SK-N-SH (cell line): Measurements from ENCODE around the gene PRDM5. TPM values are rescaled to one million over a fixed set of nuclear protein-coding genes. Genes with fewer than 3 reads are reported as not detected.
A peak's percentile ranks its signal among the peaks of the same experiment; 100 is the strongest.

ENCODE experiments used
- CTCF ChIA-PET: fragments of 300-600, 350-600 bp; formaldehyde crosslinking; extraction: SDS; loops from one replicate; lab custom pipeline; 2021; lab: Yijun Ruan, JAX
- POLR2A ChIA-PET: fragments of 350-600 bp; sonication (Branson Sonifier 250); formaldehyde crosslinking; extraction: SDS; loops from one replicate; lab custom pipeline; 2020; ENCODE audit warnings: antibody characterized with exemption, inconsistent platforms; lab: Yijun Ruan, JAX
- DNase-seq: peaks from one replicate; pipeline ENCODE4 v3.0.0; 2012
- H2AFZ ChIP-seq: fragments of 200-600 bp; sonication (generic); 2 replicates; pipeline ENCODE4 v1.8.1; 2016; ENCODE audit warnings: antibody characterized with exemption, mild to moderate bottlenecking, low read depth
- H3F3A ChIP-seq: fragments of 200-600 bp; sonication (generic); replicated peaks from 2 replicates; pipeline ENCODE3; 2016; ENCODE audit warnings: antibody characterized with exemption, mild to moderate bottlenecking; ENCODE audit not compliant: insufficient read depth
- H3K27ac ChIP-seq, 2 experiments: fragments of 200-500 bp in 1 of 2; fragments of 200-600 bp in 1 of 2; sonication (Bioruptor generic) in 1 of 2; sonication (generic), shearing (Covaris generic) in 1 of 2; 2 replicates each; pipeline versions ENCODE4 v1.5.1 to v1.6.1; 2014 to 2016; ENCODE audit warnings: low read depth in 2 of 2, inconsistent platforms in 1 of 2, low read length in 1 of 2, mild to moderate bottlenecking in 1 of 2, mixed read lengths in 1 of 2
- H3K27me3 ChIP-seq: fragments of 200-600 bp; sonication (generic), shearing (Covaris generic); 2 replicates; pipeline ENCODE4 v1.6.1; 2016; ENCODE audit warnings: mixed run types; ENCODE audit not compliant: insufficient read depth
- H3K36me3 ChIP-seq, 2 experiments: fragments of 200-500 bp in 1 of 2; fragments of 200-600 bp in 1 of 2; sonication (Bioruptor generic) in 1 of 2; sonication (generic) in 1 of 2; replicated peaks in 1 of 2; 2 replicates each; pipeline versions ENCODE3 to v1.5.1; 2014 to 2016; ENCODE audit warnings: low read length in 1 of 2, mild to moderate bottlenecking in 1 of 2; ENCODE audit not compliant: insufficient read depth in 2 of 2, control insufficient read depth in 1 of 2
- H3K4me1 ChIP-seq, 2 experiments: fragments of 200-500 bp in 1 of 2; fragments of 200-600 bp in 1 of 2; sonication (Bioruptor generic) in 1 of 2; sonication (generic), shearing (Covaris generic) in 1 of 2; 2 replicates each; pipeline versions ENCODE4 v1.5.1 to v1.6.1; 2014 to 2016; ENCODE audit warnings: low read depth in 1 of 2, low read length in 1 of 2, mixed run types in 1 of 2; ENCODE audit not compliant: insufficient read depth in 2 of 2, control insufficient read depth in 1 of 2
- H3K4me2 ChIP-seq: fragments of 200-600 bp; sonication (generic), shearing (Covaris generic); 2 replicates; pipeline ENCODE4 v1.6.1; 2017; ENCODE audit warnings: mixed run types
- H3K4me3 ChIP-seq, 2 experiments: fragments of 200-500 bp in 1 of 2; fragments of 200-600 bp in 1 of 2; sonication (Bioruptor generic) in 1 of 2; sonication (generic), shearing (Covaris generic) in 1 of 2; 2 replicates each; pipeline versions ENCODE4 v1.5.1 to v1.8.1; 2014 to 2016; ENCODE audit warnings: low read depth in 2 of 2, inconsistent platforms in 1 of 2, low read length in 1 of 2, mild to moderate bottlenecking in 1 of 2, mixed read lengths in 1 of 2, moderate library complexity in 1 of 2
- H3K79me2 ChIP-seq: fragments of 200-600 bp; sonication (generic); 2 replicates; pipeline ENCODE4 v1.8.1; 2017; ENCODE audit warnings: mild to moderate bottlenecking; ENCODE audit not compliant: insufficient read depth
- H3K9ac ChIP-seq: fragments of 200-600 bp; sonication (generic); 2 replicates; pipeline ENCODE4 v1.6.1; 2017; ENCODE audit warnings: mixed run types
- H3K9me2 ChIP-seq: fragments of 200-600 bp; sonication (generic); 2 replicates; pipeline ENCODE4 v1.6.1; 2017; ENCODE audit warnings: mixed run types
- H3K9me3 ChIP-seq: fragments of 200-600 bp; sonication (generic); 2 replicates; pipeline ENCODE4 v1.6.1; 2017; ENCODE audit warnings: mixed run types, mild to moderate bottlenecking, moderate library complexity
- H4K20me1 ChIP-seq: fragments of 200-600 bp; sonication (generic); 2 replicates; pipeline ENCODE4 v1.6.1; 2017; ENCODE audit warnings: mild to moderate bottlenecking, mixed run types; ENCODE audit not compliant: insufficient read depth
- ELF1 ChIP-seq: IDR thresholded peaks from 2 replicates; pipeline ENCODE4 v1.4.0; 2012
- EZH2phosphoT487 ChIP-seq: fragments of 200-600 bp; sonication (generic); IDR thresholded peaks from 2 replicates; pipeline ENCODE4 v1.6.1; 2017; ENCODE audit warnings: low read depth, mixed run types, mild to moderate bottlenecking, antibody characterized with exemption, moderate library complexity, borderline replicate concordance
- FOSL2 ChIP-seq: IDR thresholded peaks from 2 replicates; pipeline ENCODE4 v1.4.0; 2012; ENCODE audit warnings: low read depth, mild to moderate bottlenecking, moderate library complexity, borderline replicate concordance
- MXI1 ChIP-seq: IDR thresholded peaks from 2 replicates; pipeline ENCODE4 v1.6.1; 2012; ENCODE audit warnings: mild to moderate bottlenecking, low read depth, low read length, improper control_type of control experiment
- NFIC ChIP-seq: IDR thresholded peaks from 2 replicates; pipeline ENCODE4 v1.4.0; 2012; ENCODE audit warnings: borderline replicate concordance
- POLR2AphosphoS5 ChIP-seq: IDR thresholded peaks from 2 replicates; pipeline ENCODE4 v1.6.1; 2012; ENCODE audit warnings: low read depth, low read length
- RAD21 ChIP-seq: IDR thresholded peaks from 2 replicates; pipeline ENCODE4 v1.6.1; 2012; ENCODE audit warnings: mild to moderate bottlenecking, low read length
- RFX5 ChIP-seq: IDR thresholded peaks from 2 replicates; pipeline ENCODE4 v1.6.1; 2012; ENCODE audit warnings: mild to moderate bottlenecking, improper control_type of control experiment, low read length
- RXRA ChIP-seq: IDR thresholded peaks from 2 replicates; pipeline ENCODE4 v1.4.0; 2012; ENCODE audit warnings: low read depth, mild to moderate bottlenecking, borderline replicate concordance
- SIN3A ChIP-seq: IDR thresholded peaks from 2 replicates; pipeline ENCODE4 v1.6.1; 2012; ENCODE audit warnings: low read depth, mild to moderate bottlenecking, low read length, moderate library complexity, borderline replicate concordance
- SMC3 ChIP-seq: IDR thresholded peaks from 2 replicates; pipeline ENCODE4 v1.6.1; 2012; ENCODE audit warnings: low read depth, low read length, improper control_type of control experiment
- TAF1 ChIP-seq: IDR thresholded peaks from 2 replicates; pipeline ENCODE4 v1.6.1; 2012; ENCODE audit warnings: low read depth, mild to moderate bottlenecking, low read length, moderate library complexity, borderline replicate concordance
- TCF12 ChIP-seq: IDR thresholded peaks from 2 replicates; pipeline ENCODE4 v1.4.0; 2012
- WGBS: methylation state at CpG from one replicate; pipeline ENCODE4 v1.1.6; 2017; ENCODE audit warnings: low lambda C conversion rate; 5-methylcytosine and 5-hydroxymethylcytosine counted together
- polyA plus RNA-seq, 3 experiments: library from polyadenylated mRNA; depleted of rRNA; stranded (reverse); fragments of >200 nt; gene quantifications; 2 replicates each; pipeline ENCODE4 v1.2.3, GENCODE V29; 2012
- TF ChIP-seq, protein P1 (sequence below): IDR thresholded peaks from 2 replicates; pipeline ENCODE4 v1.4.0; 2012; ENCODE audit warnings: low read depth
- TF ChIP-seq, protein P2 (sequence below): IDR thresholded peaks from 2 replicates; pipeline ENCODE4 v1.4.0; 2012; ENCODE audit warnings: low read depth, borderline replicate concordance

The PRDM5 gene
- polyA plus RNA-seq, 1 of the 3 experiments (the other 2 are of a cell fraction), result 3.8 TPM

DNA sequence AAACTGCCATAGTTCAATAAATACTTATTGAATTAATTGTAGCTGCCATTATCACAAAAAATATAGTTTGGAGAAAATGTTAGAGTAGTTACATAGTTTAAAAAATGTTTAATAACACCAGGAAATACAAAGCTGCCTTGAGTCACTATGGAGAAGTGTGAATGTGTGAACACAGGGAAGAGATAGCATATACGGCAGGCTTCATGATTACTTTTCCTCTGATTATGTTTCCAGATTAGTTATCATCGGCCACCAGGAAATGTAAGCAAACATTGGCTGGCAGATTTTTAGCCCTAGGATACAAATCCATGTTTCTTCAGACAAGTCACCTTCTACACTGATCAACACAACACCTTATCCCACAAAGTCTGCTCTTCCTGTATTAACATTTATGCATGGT lies 4.4 kb downstream of the PRDM5 start:
- no peak overlapping the region for H2AFZ ChIP-seq
- H3K9me3 ChIP-seq, result no peaks in the 10 kb centered on the region
- H3K4me1 ChIP-seq, result peaks cover 0 to 18% of the 10 kb centered on the region in 2 experiments; a peak in 2 of 4 replicates
- H4K20me1 ChIP-seq, result no peaks in the 10 kb centered on the region
- H3K9ac ChIP-seq, result no peak overlapping the region
- H3K79me2 ChIP-seq, result peaks cover 9% of the 10 kb centered on the region
- H3K27me3 ChIP-seq, result no peaks in the 10 kb centered on the region
- H3F3A ChIP-seq, result peaks cover 12% of the 10 kb centered on the region
- 74% methylated on average over 2 of the region's 2 CpGs for WGBS
- ChIA-PET POLR2A (no interaction called here), CTCF (interaction anchor here (1.0 to 1.8 kb wide), 4 partner anchors 58 to 221 kb away, joined by 3 to 6 read pairs (median 4); no protein-coding TSS in a partner anchor)
- TF ChIP-seq RFX5 (peak; percentile 85), ELF1 (no peak)
- H3K4me3 ChIP-seq, result no peak overlapping the region
- no peaks in the 10 kb centered on the region for H3K9me2 ChIP-seq
- H3K27ac ChIP-seq, result no peak overlapping the region; a peak in 1 of 4 replicates
- no peak overlapping the region for H3K4me2 ChIP-seq
- peak; percentile 14 for DNase-seq
- no peaks in the 10 kb centered on the region for H3K36me3 ChIP-seq

DNA sequence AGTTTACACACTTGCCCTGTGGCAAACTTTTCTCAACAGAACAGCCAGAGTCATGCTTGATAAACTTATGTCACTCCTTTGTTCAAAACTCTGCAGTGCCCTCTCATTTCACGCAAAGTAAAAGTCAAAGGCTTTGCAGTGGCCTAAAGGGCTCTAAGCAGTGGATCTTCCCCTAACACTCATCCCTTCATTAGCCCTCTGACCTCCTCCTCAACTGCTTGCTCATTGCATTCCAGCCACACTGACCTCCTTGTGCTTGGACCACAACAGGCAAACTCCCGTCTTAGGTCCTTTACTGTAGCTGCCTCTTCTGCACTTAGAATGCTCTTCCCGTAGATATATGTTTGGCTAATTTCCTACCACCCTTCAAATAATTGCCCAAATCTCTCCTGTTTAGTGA lies 5.6 kb downstream of the PRDM5 start:
- Histone ChIP-seq H3F3A (peaks cover 12% of the 10 kb centered on the region), H3K9ac (no peak overlapping the region), H3K36me3 (no peaks in the 10 kb centered on the region), H3K9me3 (no peaks in the 10 kb centered on the region), H3K27me3 (no peaks in the 10 kb centered on the region), H3K4me1 (peaks cover 0 to 16% of the 10 kb centered on the region in 2 experiments; a peak in 2 of 4 replicates), H3K4me2 (no peak overlapping the region), H2AFZ (no peak overlapping the region), H3K79me2 (peaks cover 9% of the 10 kb centered on the region), H4K20me1 (no peaks in the 10 kb centered on the region), H3K4me3 (no peak overlapping the region), H3K9me2 (no peaks in the 10 kb centered on the region), H3K27ac (no peak overlapping the region)
- POLR2A ChIA-PET, result no interaction called here
- no peak for DNase-seq
- CTCF ChIA-PET, result no interaction called here
- TF ChIP-seq TAF1, result no peak
- TF ChIP-seq, protein P1, sequence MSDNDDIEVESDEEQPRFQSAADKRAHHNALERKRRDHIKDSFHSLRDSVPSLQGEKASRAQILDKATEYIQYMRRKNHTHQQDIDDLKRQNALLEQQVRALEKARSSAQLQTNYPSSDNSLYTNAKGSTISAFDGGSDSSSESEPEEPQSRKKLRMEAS, result no peak
- no peak for TF ChIP-seq NFIC
- no peak for TF ChIP-seq RAD21
- TF ChIP-seq SMC3, result no peak
- no peak for TF ChIP-seq EZH2phosphoT487
- no peak for TF ChIP-seq SIN3A
- TF ChIP-seq, protein P2, sequence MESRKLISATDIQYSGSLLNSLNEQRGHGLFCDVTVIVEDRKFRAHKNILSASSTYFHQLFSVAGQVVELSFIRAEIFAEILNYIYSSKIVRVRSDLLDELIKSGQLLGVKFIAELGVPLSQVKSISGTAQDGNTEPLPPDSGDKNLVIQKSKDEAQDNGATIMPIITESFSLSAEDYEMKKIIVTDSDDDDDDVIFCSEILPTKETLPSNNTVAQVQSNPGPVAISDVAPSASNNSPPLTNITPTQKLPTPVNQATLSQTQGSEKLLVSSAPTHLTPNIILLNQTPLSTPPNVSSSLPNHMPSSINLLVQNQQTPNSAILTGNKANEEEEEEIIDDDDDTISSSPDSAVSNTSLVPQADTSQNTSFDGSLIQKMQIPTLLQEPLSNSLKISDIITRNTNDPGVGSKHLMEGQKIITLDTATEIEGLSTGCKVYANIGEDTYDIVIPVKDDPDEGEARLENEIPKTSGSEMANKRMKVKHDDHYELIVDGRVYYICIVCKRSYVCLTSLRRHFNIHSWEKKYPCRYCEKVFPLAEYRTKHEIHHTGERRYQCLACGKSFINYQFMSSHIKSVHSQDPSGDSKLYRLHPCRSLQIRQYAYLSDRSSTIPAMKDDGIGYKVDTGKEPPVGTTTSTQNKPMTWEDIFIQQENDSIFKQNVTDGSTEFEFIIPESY, result no peak
- no peak for TF ChIP-seq RXRA
- no peak for TF ChIP-seq TCF12
- no peak for TF ChIP-seq MXI1
- TF ChIP-seq POLR2AphosphoS5, result no peak
- no peak for TF ChIP-seq FOSL2
- 92% methylated on average over 2 of the region's 3 CpGs for WGBS
